HG03039 (cell line): Measurements from ENCODE around the gene AP2A2.

Source experiments
- ATAC-seq: cut with Tn5 transposase; IDR thresholded peaks from one replicate; pipeline ENCODE4 v1.9.1; 2021; ENCODE audit warnings: mild to moderate bottlenecking, moderate library complexity; ENCODE audit not compliant: unreplicated experiment

The AP2A2 gene

DNA sequence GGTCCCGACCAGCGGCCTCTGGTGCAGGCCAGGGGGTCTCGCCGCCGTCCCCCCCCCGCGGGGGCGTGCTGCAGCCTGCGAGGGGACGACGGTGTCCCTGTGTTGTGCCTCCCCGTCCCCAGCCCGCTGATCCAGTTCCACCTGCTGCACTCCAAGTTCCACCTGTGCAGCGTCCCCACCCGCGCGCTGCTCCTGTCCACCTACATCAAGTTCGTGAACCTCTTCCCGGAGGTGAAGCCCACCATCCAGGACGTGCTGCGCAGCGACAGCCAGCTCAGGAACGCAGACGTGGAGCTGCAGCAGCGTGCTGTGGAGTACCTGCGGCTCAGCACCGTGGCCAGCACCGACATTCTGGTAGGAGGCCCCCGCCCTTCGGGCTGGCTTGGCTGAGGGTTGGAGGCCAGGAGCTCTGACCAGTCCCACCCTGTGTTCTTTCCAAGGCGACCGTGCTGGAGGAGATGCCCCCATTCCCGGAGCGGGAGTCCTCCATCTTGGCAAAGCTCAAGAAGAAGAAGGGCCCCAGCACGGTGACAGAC lies 68.0 kb downstream of the AP2A2 start:
- ATAC-seq: no peak

DNA sequence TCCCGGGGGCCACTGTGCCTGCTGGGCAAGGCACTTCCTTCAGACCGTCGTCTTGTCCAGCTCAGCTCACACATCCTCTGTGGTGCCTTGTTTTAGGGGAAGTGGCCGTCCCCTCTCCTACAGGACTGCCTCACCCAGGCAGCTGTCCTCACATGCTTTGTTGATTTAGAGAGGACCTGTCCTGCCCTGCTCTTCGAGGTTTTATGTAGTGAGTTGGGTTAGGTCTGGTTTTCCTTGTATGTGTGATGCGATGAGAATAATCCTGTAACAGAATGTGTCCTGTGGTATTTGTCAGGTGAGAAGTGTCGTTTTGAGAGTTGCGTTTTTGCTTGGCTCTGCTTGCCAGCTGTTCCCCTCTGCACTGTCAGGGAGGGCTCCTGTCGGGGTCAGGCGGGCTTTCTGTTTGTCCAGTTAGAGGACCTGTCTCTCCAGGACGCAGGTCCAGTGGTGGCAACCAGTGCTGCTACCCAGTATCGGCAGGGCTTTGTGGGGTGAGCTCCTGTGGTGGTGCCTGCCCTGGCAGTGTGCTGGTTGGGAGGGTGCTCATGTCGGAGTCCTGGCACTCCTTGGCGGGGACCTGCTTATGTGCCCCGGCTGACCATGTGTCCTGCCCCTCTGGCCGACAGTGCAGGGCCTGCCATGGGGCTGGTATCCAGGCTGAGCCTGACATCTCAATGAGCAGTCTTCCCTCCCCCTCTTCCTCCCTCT lies 69.5 kb downstream of the AP2A2 start:
- ATAC-seq: no peak

DNA sequence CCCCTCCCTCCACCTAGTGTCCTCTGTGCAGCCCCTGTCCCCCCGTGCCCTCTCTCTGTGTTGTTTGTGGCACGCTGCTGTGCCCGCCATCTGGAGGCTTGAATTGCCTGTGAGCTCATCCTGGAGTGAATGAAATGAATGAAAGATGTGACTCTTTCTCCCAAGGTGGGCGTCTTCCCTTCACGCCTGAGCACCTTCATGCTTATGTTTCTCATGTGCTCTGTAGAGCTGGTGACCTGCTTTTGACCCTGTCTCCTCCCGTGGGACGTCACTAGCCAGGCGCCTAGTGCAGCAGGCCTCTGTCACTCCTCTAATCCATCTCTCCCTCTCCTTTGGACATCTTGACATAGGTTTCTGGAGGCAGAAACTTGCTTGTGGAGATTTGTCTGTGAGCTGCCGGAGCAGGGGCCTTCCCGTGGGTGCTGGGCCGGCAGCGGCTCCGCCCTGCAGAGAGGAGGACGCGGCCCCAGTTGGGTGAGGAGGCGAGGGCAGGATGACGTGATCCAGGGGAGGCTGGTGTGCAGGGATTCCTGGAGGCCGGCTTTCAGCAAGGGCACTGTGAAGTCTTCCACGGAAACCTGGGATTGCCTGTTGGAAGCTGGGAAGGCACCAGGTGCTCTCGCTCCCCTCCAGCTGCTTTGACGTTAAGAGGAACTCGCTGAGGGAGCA lies 70.2 kb downstream of the AP2A2 start:
- no peak for ATAC-seq

GRCh38 chr11:996681-997080 lies 71.0 kb downstream of the AP2A2 start:
- no peak for ATAC-seq

- no peak for ATAC-seq
Observed at GRCh38 chr11:997907-998306, 72.2 kb downstream of the AP2A2 start.

- ATAC-seq: no peak
Observed at GRCh38 chr11:999009-999408, 73.3 kb downstream of the AP2A2 start.

DNA sequence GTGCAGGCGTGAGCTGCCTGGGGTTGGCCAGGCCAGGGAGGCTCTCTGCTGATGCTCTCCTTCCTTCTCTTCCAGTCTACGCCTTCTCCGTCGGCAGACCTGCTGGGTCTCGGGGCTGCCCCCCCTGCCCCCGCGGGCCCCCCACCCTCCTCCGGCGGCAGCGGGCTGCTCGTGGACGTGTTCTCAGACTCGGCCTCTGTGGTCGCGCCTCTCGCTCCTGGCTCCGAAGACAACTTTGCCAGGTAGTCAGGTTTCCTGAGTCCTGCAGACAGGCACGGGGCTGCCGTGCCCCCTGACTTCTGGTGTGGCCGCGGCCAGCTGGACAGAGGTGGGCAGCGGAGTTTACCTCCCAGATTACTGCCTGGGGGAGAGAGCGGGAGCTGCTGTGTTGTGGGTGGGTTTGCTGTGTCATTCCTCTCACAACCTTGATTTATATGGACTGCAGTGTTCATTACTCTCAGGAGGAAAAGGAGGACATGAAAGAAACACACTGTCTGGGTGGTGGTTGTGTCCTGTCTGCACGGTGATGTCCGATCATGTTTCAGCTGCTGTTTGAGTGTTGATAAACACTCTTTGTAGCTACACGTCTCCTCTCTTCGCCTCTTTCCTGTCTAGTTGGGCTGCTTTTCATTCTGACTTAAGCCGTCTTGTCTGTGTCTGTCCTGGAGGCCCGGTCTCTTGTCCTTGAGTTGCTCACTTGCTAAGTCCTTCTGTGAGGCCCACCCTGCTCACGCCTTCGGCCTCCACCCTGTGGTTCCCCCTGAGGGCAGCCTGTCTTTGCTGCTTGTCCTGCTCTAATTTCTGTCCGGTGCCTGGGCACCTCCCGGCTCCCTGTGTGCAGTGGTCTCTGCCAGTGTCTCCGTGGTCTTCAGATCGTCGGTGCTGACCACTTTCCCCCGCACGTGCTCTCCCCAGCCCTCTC lies 74.9 kb downstream of the AP2A2 start:
- ATAC-seq: no peak

GRCh38 chr11:1001617-1002405 lies 76.1 kb downstream of the AP2A2 start:
- ATAC-seq: no peak

- no peak for ATAC-seq
Observed at GRCh38 chr11:1002406-1002984, 76.8 kb downstream of the AP2A2 start.

DNA sequence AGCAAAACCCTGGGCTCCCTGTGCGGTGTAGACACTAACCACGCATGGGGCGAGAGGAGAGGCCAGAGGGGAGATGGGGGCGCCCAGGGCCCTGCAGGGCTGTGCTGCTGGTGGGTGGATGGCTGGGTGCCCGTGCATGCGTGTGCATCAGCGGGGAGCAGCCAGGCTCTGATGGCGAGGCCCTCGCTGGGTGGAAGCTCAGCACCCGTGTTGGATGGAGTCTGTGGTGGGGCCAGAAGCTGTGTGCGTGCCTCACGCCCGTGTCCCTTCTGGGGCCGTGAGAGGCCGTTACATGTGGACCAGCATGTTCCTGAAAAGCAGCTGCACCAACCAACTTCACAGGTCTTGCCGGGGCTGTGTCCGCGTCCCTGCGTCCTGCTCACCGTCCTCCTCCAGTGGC lies 77.5 kb downstream of the AP2A2 start:
- no peak for ATAC-seq

- ATAC-seq: no peak
Observed at GRCh38 chr11:1005928-1006327, 80.3 kb downstream of the AP2A2 start.

GRCh38 chr11:1006762-1007161 lies 81.1 kb downstream of the AP2A2 start:
- no peak for ATAC-seq

GRCh38 chr11:1007279-1007678 lies 81.6 kb downstream of the AP2A2 start:
- no peak for ATAC-seq

DNA sequence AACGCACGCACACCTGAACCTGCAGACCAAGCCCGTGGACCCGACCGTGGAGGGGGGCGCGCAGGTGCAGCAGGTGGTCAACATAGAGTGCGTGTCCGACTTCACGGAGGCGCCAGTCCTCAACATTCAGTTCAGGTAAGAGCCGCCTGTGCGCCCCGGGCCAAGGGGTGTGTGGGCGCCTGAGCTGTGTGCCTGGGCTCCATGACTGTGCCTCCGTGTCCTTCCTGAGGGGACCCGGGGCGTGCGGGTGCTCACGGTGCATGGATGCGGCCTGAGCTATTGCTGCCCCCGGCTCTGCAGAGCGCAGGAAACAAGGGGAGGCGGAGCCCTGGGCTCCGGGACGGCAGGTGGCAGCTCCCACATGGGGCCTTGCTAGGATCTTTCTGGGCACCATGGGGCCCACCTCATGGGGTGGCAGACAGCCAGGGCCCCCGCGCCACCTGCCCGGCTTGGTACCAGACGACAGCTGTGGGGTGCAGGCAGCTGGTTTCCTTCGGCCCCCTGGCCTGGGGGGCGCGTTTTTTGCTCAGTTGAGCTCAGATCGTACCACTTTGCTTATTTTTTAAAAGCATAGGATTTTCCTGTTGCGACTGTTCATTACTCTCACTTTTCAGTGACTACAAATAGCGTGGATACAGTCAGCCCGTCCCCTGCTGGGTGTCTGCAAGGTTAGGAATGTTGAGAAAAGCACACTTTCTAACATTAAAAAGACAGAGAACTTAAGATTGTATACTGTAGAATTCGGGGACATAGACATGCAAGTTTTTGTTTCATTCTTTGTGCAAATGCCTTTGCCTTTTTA lies 82.5 kb downstream of the AP2A2 start:
- ATAC-seq: no peak

DNA sequence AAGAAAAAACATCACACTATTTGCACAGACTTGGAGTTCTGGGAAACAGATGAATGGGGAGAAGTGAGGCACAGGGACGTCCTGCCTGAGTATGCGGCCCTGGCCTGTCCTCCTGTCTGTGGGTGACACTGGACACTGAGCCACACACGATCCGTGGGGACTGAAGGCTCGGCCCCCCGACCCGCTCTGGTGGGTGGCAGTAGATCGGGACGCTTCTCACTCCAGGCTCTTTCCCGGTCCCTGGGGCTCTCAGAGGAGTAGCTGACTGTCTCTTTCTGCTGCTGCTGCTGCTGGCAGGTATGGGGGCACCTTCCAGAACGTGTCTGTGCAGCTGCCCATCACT lies 83.1 kb downstream of the AP2A2 start:
- ATAC-seq: no peak

- ATAC-seq: no peak
Observed at GRCh38 chr11:1009371-1009770, 83.7 kb downstream of the AP2A2 start.

DNA sequence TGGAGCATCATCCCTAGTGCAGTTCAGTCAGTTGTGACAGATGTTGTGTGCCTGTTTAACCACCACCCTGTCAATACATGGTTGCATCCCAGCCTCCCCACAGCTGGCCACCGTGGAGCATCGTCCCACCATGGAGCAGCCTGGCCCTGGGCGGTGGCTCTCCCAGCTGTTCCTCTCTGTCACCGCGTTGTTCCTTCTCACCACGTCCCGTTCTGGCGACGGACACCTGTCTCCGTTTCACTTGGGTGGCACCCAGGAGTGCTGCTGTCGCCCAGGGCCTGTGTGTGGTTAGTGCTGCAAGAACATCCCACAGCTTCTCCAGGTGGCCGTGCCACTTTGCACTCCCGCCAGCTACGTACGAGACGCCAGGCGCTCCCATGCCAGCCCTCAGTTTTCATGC lies 84.3 kb downstream of the AP2A2 start:
- ATAC-seq: no peak

DNA sequence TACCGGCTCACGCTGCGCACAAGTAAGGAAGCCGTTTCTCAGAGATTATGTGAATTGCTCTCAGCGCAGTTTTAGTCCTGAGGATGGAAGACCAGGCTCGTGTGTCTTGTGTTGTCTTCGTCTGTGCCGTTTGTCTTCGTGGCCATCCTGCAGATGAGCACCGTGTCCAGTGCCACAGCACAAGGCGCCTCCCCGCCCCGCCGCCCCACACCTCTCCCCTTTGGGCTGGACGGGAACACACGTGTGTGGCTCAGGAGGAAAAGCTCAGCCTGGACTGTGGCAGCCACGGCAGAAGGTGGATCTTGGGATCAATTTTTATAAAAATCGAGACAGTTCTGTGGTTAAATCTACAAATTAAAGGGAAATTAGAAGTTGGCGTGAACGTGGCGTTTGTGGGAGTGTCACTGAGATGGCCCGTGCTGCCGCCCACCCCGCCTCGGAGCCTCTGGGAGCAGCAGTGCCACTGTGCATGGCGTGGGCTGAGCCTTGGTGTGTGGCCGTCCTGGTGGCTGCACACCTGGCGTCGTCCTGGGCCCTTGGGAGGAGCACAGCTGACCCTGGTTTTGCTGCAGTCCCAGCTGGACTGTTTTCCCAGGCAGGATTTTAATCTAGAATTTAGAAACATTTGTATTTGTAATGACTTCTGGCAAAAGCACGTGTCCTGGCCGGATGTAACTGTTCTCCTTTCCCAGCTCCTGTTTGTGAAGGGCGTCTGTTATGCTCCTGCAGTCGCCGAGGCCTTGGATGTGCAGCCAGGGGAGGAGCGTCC lies 85.1 kb downstream of the AP2A2 start:
- ATAC-seq: no peak

- ATAC-seq: no peak
Observed at GRCh38 chr11:1011320-1011698, 85.6 kb downstream of the AP2A2 start.
